Thymus (tissue), 11 donors: Measurements from ENCODE around the gene TMEM191C. TPM values are rescaled to one million over a fixed set of nuclear protein-coding genes. Genes with fewer than 3 reads are reported as not detected.
"Not testable (repeated sequence)": the region's sequence is repeated elsewhere in the genome, so short reads cannot be mapped to it uniquely, and the experiment has no call there.

ENCODE experiments used
- DNase-seq, 9 donors: peaks; one replicate each; pipeline ENCODE4 v3.0.0-alpha.2; 2013; ENCODE audit warnings: low spot score in 9 of 9, low read depth in 6 of 9, missing footprints in 1 of 9
- H3K27ac ChIP-seq, 2 donors: one replicate each; pipeline ENCODE4 v1.5.1; 2013; ENCODE audit warnings: control low read depth in 1 of 2, low read depth in 1 of 2, low read length in 1 of 2, mild to moderate bottlenecking in 1 of 2, moderate library complexity in 1 of 2
- H3K27me3 ChIP-seq, 2 donors: one replicate each; pipeline ENCODE4 v1.5.1; 2013; ENCODE audit warnings: low read length in 1 of 2; ENCODE audit not compliant: control insufficient read depth in 2 of 2, insufficient read depth in 1 of 2
- H3K36me3 ChIP-seq, 2 donors: one replicate each; pipeline ENCODE4 v1.5.1; 2013; ENCODE audit warnings: low read length in 1 of 2, mild to moderate bottlenecking in 1 of 2, moderate library complexity in 1 of 2; ENCODE audit not compliant: control insufficient read depth in 2 of 2, insufficient read depth in 2 of 2
- H3K4me1 ChIP-seq, 2 donors: one replicate each; pipeline ENCODE4 v1.5.1; 2013; ENCODE audit warnings: low read length in 2 of 2; ENCODE audit not compliant: control insufficient read depth in 2 of 2, insufficient read depth in 2 of 2
- H3K4me3 ChIP-seq, 2 donors: one replicate each; pipeline ENCODE4 v1.5.1; 2013; ENCODE audit warnings: low read length in 2 of 2, control low read depth in 1 of 2, mild to moderate bottlenecking in 1 of 2
- H3K9me3 ChIP-seq, 2 donors: one replicate each; pipeline ENCODE4 v1.5.1; 2013; ENCODE audit warnings: low read length in 1 of 2, mild to moderate bottlenecking in 1 of 2; ENCODE audit not compliant: control insufficient read depth in 2 of 2, insufficient read depth in 1 of 2
- WGBS: extraction: QIAGEN DNeasy Blood & Tissue Kit; methylation state at CpG from one replicate; pipeline ENCODE4 v1.1.7; 2013; 5-methylcytosine and 5-hydroxymethylcytosine counted together
- polyA plus RNA-seq: library from polyadenylated mRNA; stranded (reverse); fragments of 200-250 nt; gene quantifications from one replicate; pipeline ENCODE4 v1.2.3, GENCODE V29; 2013
- total RNA-seq: library from RNA; stranded (reverse); fragments of 120-200 nt; gene quantifications from one replicate; pipeline ENCODE4 v1.2.4, GENCODE V29; 2013
- donor health status: healthy.

TMEM191C gene
- total and polyA plus RNA-seq, 2 donors = 1.2 to 5.1 TPM

DNA sequence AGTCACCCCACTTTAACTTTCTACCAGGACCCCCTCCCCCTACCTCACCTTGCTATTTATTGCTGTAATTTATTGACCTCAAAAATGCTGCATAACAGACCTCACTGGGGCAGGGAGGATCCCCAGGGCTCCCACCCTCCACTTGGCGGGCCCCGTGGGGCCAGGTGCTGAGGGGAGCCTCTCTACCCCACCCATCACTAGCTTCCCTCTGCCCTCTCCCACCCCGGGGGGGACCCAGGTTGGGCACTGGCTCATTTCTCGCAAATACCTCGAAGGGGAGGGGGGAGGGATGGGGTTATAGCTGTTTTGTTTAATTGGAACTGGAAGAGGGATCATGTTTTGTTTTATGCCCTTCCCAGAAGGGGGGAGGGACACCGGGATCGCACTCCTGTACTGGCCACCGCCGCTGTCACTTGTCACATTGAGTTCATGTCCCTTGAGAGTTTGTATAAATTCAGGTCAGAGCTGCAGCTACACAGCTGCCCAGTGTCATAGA lies 16.3 kb upstream of the TMEM191C start:
- H3K4me3 ChIP-seq = no peak overlapping the region
- no peaks in the 10 kb centered on the region for H3K27me3 ChIP-seq
- WGBS = 95% methylated on average over 9 of the region's 9 CpGs
- H3K36me3 ChIP-seq = peaks cover 14 to 29% of the 10 kb centered on the region in 2 donors
- DNase-seq = no peak
- H3K27ac ChIP-seq = no peak overlapping the region
- no peaks in the 10 kb centered on the region for H3K9me3 ChIP-seq
- H3K4me1 ChIP-seq = no peaks in the 10 kb centered on the region

- no peak overlapping the region for H3K27ac ChIP-seq
- peaks cover 6 to 20% of the 10 kb centered on the region in 2 donors for H3K36me3 ChIP-seq
- no peak for DNase-seq
- no peaks in the 10 kb centered on the region for H3K27me3 ChIP-seq
- H3K9me3 ChIP-seq = no peaks in the 10 kb centered on the region
- 89% methylated on average over 7 of the region's 7 CpGs for WGBS
- H3K4me3 ChIP-seq = no peak overlapping the region
- no peaks in the 10 kb centered on the region for H3K4me1 ChIP-seq
Observed at GRCh38 chr22:21451545-21452520, 15.4 kb upstream of the TMEM191C start.

DNA sequence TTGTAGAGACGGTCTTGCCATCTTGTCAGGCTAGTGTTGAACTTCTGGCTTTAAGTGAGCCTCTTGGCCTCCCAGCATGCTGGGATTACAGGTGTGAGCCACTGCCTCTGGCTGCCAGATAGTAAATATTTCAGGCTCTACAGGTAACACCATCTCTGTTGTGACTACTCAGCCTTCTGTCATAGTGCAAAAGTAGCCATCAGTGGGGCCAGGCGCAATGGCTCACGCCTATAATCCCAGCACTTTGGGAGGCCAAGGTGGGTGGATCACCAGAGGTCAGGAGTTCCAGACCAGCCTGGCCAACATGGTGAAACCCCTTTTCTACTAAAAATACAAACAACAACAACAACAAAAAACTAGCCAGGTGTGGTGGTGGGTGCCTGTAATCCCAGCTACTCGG lies 14.5 kb upstream of the TMEM191C start:
- peaks cover 3 to 14% of the 10 kb centered on the region in 2 donors for H3K36me3 ChIP-seq
- not testable (repeated sequence) for H3K27me3 ChIP-seq, H3K4me1 ChIP-seq, H3K4me3 ChIP-seq, H3K27ac ChIP-seq, H3K9me3 ChIP-seq, DNase-seq
- WGBS = 98% methylated on average over 4 of the region's 4 CpGs

DNA sequence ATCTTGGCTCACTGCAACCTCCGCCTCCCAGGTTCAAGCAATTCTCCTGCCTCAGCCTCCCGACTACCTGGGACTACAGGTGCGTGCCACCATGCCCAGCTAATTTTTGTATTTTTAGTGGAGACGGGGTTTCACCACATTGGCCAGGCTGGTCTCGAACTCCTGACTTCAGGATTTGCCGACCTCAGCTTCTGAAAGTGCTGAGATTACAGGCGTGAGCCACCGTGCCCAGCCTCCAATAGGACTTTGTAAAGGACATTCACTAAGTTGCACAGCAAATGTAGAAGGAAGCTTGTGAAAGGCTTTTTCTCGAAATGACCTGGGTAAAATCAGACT lies 12.2 kb upstream of the TMEM191C start:
- not testable (repeated sequence) for H3K36me3 ChIP-seq, H3K27ac ChIP-seq, H3K27me3 ChIP-seq, H3K4me3 ChIP-seq, H3K4me1 ChIP-seq, DNase-seq, H3K9me3 ChIP-seq
- WGBS = 96% methylated on average over 9 of the region's 9 CpGs

GRCh38 chr22:21455334-21456089 lies 11.7 kb upstream of the TMEM191C start:
- DNase-seq = no peak
- Histone ChIP-seq H3K9me3 (no peaks in the 10 kb centered on the region), H3K36me3 (no peaks in the 10 kb centered on the region), H3K27me3 (no peaks in the 10 kb centered on the region), H3K4me3 (no peak overlapping the region), H3K4me1 (no peaks in the 10 kb centered on the region), H3K27ac (no peak overlapping the region)
- 96% methylated on average over 19 of the region's 19 CpGs for WGBS

DNA sequence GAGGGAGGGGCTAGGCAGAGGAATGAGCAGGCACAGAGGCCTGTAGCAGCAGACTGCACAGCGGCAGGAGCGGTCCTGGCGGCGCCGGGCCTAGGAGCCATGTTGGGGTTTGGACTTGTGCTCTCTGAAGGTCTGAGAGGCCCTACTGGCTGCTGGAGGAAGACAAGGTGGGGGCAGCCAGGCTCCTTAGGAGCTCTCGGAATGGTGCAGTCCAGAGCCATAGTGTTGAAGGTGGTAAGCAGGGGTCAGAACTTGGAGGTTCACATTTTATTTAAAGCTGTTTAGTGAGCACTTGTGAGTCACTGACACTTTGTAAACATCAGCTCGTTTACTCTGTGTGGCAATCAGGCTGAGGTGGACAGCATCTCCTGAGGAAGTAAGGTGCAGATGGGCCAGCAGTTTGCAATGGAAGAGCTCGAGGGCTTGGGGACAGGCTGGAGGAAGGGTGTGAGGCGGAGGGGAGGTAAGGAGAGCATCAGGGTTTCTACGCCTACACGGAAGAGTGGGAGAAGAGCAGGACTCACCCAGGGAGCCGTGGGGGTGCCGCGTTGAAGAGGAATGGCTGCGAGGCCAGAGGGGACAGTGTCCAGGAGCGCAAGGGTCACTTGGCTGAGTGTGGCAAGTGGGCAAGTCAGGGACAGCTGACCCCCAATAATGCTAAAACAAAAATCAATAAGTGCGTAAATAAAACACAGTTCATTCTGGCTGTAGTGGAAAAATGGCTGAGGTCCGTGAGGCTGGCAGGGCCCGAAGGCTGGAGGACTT lies 10.0 kb upstream of the TMEM191C start:
- H3K4me3 ChIP-seq = no peak overlapping the region
- H3K36me3 ChIP-seq = no peaks in the 10 kb centered on the region
- DNase-seq = no peak
- H3K27me3 ChIP-seq = no peaks in the 10 kb centered on the region
- WGBS = 94% methylated on average over 19 of the region's 19 CpGs
- H3K9me3 ChIP-seq = no peaks in the 10 kb centered on the region
- H3K4me1 ChIP-seq = no peaks in the 10 kb centered on the region
- H3K27ac ChIP-seq = no peak overlapping the region

GRCh38 chr22:21462672-21463071 lies 4.5 kb upstream of the TMEM191C start:
- not testable (repeated sequence) for H3K4me3 ChIP-seq, H3K27ac ChIP-seq, H3K36me3 ChIP-seq, H3K9me3 ChIP-seq, H3K4me1 ChIP-seq, H3K27me3 ChIP-seq, DNase-seq
- WGBS = 100% methylated on average over 1 of the region's 4 CpGs

DNA sequence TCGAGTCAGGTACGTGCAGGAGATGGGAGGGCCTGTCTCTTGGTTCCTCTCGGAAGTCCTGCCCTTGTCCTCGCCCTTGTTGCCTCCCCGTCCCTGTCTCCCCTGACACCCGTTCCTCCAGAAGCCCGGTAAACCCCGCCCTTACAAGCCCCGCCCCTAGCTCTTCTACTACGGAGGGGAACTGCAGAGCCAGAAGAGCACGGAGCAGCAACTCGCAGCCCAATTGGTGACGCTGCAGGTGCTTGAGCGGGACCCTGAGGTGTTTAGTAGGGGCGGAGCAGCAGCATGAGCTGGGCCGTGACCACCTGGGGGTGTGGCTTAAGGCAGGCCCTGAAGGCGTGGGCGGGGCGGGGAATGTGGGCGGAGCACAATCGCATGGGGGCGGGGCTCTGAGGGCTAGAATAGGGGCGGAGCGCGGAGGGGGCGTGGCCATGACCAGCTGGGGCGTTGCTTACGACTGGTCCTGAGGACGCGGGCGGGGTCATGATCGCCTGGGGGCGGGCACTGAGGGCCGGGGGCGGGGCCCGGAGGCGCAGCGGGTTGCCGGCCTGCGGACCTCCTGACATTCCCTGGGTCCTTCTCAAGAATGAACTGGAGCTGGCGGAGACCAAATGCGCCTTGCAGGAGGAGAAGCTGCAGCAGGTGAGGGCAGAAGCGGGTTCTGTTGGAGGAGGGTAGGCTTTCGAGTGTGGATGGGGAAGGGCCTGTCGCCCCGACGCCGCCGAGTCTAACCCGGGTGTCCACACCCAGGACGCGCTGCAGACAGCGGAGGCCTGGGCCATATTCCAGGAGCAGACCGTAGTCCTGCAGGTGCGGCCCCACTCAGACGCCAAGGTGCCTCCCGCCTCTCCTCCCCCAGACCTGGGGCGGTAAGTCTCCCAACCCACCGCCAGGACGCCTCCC lies 1.3 kb downstream of the TMEM191C start:
- 0% methylated on average over 11 of the region's 60 CpGs for WGBS
- not testable (repeated sequence) for H3K4me1 ChIP-seq, H3K27me3 ChIP-seq, H3K9me3 ChIP-seq, H3K36me3 ChIP-seq
- Histone ChIP-seq H3K27ac (peak overlapping the region; percentile 60 to 82), H3K4me3 (peak overlapping the region; percentile 18 to 35)
- DNase-seq = peak; percentile 43 to 91 (median 78)
